Left ventricle myocardium inferior (tissue), 1 donor: ENCODE results near the gene MUC5AC. TPM values are rescaled to one million over a fixed set of nuclear protein-coding genes. Genes with fewer than 3 reads are reported as not detected.

Source experiments
- DNase-seq: peaks from one replicate; pipeline ENCODE4 v3.0.0-alpha.2; 2020
- H3K27ac ChIP-seq: fragments of 200-600 bp; replicated peaks from 2 replicates; pipeline ENCODE4 v1.8.0; 2021
- H3K27me3 ChIP-seq: fragments of 200-600 bp; 2 replicates; pipeline ENCODE4 v1.8.0; 2021; ENCODE audit warnings: low read depth
- H3K36me3 ChIP-seq: fragments of 200-600 bp; 2 replicates; pipeline ENCODE4 v1.8.0; 2021
- H3K4me1 ChIP-seq: fragments of 200-600 bp; 2 replicates; pipeline ENCODE4 v1.8.0; 2021
- H3K4me3 ChIP-seq: fragments of 200-600 bp; 2 replicates; pipeline ENCODE4 v1.8.0; 2021; ENCODE audit warnings: mild to moderate bottlenecking, moderate library complexity
- H3K9me3 ChIP-seq: fragments of 200-600 bp; replicated peaks from 2 replicates; pipeline ENCODE4 v1.8.0; 2021
- intact Hi-C: fragments of 100-400 bp; cut with micrococcal nuclease; formaldehyde crosslinking; loops from one replicate; pipeline ENCODE4 v1.11.0; 2022
- total RNA-seq: library from RNA; stranded (reverse); fragmentation: NEBNext Ultra II Directional; extraction: Animal tissue kit (Norgen Biotek cat#: 25700); gene quantifications from one replicate; pipeline ENCODE4 v1.2.1, GENCODE V29; 2021
- TF ChIP-seq, protein P1 (sequence below): fragments of 200-600 bp; IDR thresholded peaks from 2 replicates; pipeline ENCODE4 v1.8.0; 2021; ENCODE audit warnings: antibody characterized with exemption, mild to moderate bottlenecking, borderline replicate concordance
- donor health status: DM: no; HTN: yes; CAD: no; lungs with severe emphysema.

MUC5AC gene
- total RNA-seq, 1 donor from 2014 or later: not detected

- H3K27ac ChIP-seq: no peak overlapping the region
- H3K9me3 ChIP-seq: no peaks in the 10 kb centered on the region
- no peaks in the 10 kb centered on the region for H3K4me1 ChIP-seq
- peaks cover 46% of the 10 kb centered on the region for H3K27me3 ChIP-seq
- no peaks in the 10 kb centered on the region for H3K36me3 ChIP-seq
- no peak overlapping the region for H3K4me3 ChIP-seq
- TF ChIP-seq, protein P1, sequence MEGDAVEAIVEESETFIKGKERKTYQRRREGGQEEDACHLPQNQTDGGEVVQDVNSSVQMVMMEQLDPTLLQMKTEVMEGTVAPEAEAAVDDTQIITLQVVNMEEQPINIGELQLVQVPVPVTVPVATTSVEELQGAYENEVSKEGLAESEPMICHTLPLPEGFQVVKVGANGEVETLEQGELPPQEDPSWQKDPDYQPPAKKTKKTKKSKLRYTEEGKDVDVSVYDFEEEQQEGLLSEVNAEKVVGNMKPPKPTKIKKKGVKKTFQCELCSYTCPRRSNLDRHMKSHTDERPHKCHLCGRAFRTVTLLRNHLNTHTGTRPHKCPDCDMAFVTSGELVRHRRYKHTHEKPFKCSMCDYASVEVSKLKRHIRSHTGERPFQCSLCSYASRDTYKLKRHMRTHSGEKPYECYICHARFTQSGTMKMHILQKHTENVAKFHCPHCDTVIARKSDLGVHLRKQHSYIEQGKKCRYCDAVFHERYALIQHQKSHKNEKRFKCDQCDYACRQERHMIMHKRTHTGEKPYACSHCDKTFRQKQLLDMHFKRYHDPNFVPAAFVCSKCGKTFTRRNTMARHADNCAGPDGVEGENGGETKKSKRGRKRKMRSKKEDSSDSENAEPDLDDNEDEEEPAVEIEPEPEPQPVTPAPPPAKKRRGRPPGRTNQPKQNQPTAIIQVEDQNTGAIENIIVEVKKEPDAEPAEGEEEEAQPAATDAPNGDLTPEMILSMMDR: no peak
- intact Hi-C loops: no loop called here
- DNase-seq: no peak
Measured at GRCh38 chr11:1116666-1117390, 40.9 kb upstream of the MUC5AC start.

- no peak overlapping the region for H3K27ac ChIP-seq
- DNase-seq: no peak
- no peaks in the 10 kb centered on the region for H3K36me3 ChIP-seq
- TF ChIP-seq, protein P1: no peak
- no peaks in the 10 kb centered on the region for H3K9me3 ChIP-seq
- peaks cover 48% of the 10 kb centered on the region for H3K27me3 ChIP-seq
- no peak overlapping the region for H3K4me3 ChIP-seq
- H3K4me1 ChIP-seq: no peaks in the 10 kb centered on the region
- intact Hi-C loops: no loop called here
Measured at GRCh38 chr11:1117992-1118391, 39.8 kb upstream of the MUC5AC start.

GRCh38 chr11:1118755-1119603, 38.8 kb upstream of the MUC5AC start:
- H3K4me3 ChIP-seq: no peak overlapping the region
- H3K27me3 ChIP-seq: peaks cover 56% of the 10 kb centered on the region
- TF ChIP-seq, protein P1: no peak
- no peaks in the 10 kb centered on the region for H3K4me1 ChIP-seq
- DNase-seq: no peak
- no peak overlapping the region for H3K27ac ChIP-seq
- intact Hi-C loops: no loop called here
- H3K9me3 ChIP-seq: no peaks in the 10 kb centered on the region
- no peaks in the 10 kb centered on the region for H3K36me3 ChIP-seq

DNA sequence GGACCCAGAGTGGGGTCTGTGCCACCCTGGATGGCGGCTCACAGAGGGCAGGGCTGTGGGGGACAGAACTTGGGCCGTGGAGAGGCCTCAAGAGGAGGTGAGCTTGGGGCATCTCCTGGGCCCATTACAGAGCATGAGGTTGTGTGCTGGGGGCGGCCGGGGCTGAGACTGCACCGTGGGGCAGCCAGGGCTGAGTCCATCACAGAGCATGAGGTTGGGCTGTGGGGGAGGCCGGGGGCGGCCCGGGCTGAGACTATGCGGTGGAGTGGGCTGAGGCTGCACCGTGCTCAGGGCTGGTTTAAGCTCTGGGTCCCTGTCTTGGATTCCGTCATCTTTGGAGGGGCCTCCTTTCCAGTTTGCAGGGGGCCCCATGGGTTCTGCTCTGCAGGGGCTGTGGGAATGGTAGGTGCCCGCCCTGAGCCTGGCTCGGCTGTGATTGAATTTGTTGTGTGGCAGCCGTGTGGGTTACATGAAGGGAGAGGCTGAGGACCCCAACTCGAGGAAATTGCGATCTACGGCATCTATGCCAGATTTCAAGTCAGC, 38.1 kb upstream of the MUC5AC start:
- H3K4me3 ChIP-seq: no peak overlapping the region
- no peaks in the 10 kb centered on the region for H3K36me3 ChIP-seq
- TF ChIP-seq, protein P1: no peak
- intact Hi-C loops: no loop called here
- H3K4me1 ChIP-seq: no peaks in the 10 kb centered on the region
- no peak for DNase-seq
- peaks cover 59% of the 10 kb centered on the region for H3K27me3 ChIP-seq
- H3K27ac ChIP-seq: no peak overlapping the region
- H3K9me3 ChIP-seq: no peaks in the 10 kb centered on the region

DNA sequence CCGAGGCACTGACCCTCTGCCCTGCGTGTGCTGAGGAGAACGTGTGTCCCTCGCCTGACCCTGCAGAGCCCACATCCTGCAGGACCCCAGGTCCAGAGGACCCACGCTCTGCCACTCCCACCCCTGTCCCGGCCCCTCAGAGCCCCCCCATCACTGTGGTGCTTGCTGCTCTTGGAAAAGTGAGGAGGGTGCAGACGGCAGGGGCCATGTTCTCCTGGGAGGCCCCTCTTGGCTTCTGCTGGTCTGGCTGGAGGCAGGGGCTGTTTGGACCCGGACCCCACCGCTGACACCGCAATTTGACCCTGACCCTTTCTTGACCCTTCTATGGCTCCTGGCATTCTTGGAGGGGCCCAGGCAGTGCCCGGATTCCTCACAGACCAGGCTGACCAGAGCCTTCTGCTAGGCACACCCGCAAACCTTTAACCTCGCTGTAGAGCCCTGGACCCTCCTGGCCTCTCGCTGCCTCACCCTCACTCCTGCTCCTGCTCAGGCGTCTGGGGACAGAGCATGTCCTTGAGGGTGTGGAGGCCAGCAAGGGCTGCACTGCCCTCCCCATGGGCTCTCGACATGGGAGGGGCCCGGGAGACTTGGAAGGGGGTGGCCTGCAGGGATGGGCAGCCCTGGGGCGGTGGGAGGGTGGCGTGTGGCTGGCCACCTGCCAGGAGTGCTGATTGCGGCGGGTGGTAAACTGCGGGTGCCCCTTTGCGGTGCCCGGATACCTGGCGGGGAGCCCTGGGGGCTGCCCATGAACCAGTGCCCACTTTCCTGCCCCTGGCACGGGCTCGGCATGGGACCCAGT, 37.0 kb upstream of the MUC5AC start:
- no peak for DNase-seq
- intact Hi-C loops: no loop called here
- Histone ChIP-seq H3K9me3 (no peaks in the 10 kb centered on the region), H3K27ac (no peak overlapping the region), H3K36me3 (no peaks in the 10 kb centered on the region), H3K27me3 (peaks cover 59% of the 10 kb centered on the region), H3K4me1 (no peaks in the 10 kb centered on the region), H3K4me3 (no peak overlapping the region)
- TF ChIP-seq, protein P1: no peak
